GM20000 (cell line): ENCODE measurements around the gene CDT1.

ENCODE experiments used
- DNase-seq: peaks from one replicate; pipeline ENCODE4 v3.0.0; 2012; ENCODE audit warnings: low spot score
- TF ChIP-seq, protein P1 (sequence below): IDR thresholded peaks from 2 replicates; pipeline ENCODE4 v1.5.1; 2012; ENCODE audit warnings: mild to moderate bottlenecking, control low read depth; ENCODE audit errors: extremely low read depth, missing control alignments

The CDT1 gene

DNA sequence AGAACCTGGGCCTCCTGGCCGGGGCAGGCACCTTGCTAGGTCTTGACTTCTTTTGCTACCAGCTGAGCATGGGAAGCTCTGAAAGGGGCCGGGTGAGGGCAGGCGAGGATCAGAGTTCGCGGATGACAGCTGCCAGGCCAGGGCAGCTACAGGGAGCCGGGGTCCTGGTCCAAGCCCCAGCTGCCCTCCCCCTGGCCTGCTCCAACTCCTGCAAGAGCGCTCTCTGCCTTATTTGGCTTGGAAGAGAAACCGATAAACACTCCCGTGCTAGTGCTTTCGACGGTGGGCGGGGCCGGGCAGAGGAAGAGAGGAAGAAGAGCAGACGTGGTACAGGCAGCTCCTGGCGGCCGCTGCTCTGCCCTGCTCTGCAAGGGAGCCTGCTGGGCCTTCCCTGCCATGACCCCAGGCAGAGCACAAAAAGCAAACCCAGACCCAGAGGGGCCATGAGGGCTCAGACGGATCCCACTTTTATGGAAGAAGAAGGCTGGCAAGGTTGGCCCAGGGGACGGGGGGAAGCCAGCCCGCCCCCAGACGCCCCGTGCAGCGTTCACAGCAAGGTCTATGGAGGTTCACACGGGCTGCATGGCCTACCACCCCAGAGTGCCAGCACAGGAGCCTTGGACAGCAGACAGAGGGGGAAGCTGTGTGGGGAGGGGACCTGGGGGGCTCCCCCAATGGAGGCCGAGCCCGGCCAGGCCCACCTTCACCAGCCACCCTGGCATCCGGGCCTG is 44.2 kb upstream of the CDT1 start:
- TF ChIP-seq, protein P1, sequence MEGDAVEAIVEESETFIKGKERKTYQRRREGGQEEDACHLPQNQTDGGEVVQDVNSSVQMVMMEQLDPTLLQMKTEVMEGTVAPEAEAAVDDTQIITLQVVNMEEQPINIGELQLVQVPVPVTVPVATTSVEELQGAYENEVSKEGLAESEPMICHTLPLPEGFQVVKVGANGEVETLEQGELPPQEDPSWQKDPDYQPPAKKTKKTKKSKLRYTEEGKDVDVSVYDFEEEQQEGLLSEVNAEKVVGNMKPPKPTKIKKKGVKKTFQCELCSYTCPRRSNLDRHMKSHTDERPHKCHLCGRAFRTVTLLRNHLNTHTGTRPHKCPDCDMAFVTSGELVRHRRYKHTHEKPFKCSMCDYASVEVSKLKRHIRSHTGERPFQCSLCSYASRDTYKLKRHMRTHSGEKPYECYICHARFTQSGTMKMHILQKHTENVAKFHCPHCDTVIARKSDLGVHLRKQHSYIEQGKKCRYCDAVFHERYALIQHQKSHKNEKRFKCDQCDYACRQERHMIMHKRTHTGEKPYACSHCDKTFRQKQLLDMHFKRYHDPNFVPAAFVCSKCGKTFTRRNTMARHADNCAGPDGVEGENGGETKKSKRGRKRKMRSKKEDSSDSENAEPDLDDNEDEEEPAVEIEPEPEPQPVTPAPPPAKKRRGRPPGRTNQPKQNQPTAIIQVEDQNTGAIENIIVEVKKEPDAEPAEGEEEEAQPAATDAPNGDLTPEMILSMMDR: no peak
- no peak for DNase-seq

DNA sequence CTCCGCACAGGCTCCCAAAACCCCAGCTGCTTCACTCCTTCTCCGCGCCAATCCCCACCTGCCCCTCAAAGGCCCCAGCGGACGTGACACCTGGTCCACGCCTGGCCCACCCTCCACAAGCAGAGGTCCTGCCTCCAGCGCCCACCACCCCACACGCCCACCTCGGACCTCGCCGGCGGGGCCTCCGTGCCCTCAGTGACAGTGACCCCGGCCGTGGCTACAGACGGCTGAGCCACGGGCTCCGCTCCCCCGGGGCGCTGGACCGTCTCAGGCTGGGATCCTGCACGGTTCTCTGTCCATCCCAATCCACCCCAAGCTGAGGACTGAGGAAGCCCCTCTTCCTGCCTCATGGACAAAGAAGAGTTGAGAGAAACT is 43.6 kb upstream of the CDT1 start:
- DNase-seq: no peak

GRCh38 chr16:88760424-88761142 is 43.0 kb upstream of the CDT1 start:
- TF ChIP-seq, protein P1: no peak
- DNase-seq: no peak

More for the DNA sequence above, 43.6 kb upstream of the CDT1 start:
- TF ChIP-seq, protein P1: no peak

GRCh38 chr16:88761143-88761534 is 42.5 kb upstream of the CDT1 start:
- TF ChIP-seq, protein P1: no peak
- DNase-seq: no peak

DNA sequence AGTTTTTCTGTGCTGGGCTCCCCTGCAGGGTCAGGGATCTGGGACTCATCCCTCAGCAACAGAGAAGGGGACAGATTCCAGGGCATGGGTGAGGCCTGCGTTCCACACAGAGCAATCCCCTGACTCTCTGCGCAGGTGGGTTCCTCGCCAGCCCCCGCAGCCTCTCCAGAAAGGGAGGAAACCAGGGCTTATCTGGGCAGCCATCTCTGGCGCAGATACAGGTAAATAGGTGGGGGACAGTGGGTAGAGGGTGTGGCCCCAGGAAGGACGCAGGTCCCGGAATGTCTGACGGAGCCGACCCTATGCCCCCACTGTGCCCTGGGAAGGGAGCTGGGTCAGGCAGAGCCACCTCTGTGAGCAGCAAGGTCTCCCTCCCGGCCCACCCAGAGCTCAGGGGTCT is 41.8 kb upstream of the CDT1 start:
- TF ChIP-seq, protein P1: no peak
- no peak for DNase-seq

GRCh38 chr16:88762258-88762870 is 41.2 kb upstream of the CDT1 start:
- TF ChIP-seq, protein P1: no peak
- DNase-seq: no peak

- TF ChIP-seq, protein P1: no peak
- no peak for DNase-seq
Measured at GRCh38 chr16:88762941-88763340, 40.6 kb upstream of the CDT1 start.
